Measurements from ENCODE around the gene TTC34.

TTC34 gene

DNA sequence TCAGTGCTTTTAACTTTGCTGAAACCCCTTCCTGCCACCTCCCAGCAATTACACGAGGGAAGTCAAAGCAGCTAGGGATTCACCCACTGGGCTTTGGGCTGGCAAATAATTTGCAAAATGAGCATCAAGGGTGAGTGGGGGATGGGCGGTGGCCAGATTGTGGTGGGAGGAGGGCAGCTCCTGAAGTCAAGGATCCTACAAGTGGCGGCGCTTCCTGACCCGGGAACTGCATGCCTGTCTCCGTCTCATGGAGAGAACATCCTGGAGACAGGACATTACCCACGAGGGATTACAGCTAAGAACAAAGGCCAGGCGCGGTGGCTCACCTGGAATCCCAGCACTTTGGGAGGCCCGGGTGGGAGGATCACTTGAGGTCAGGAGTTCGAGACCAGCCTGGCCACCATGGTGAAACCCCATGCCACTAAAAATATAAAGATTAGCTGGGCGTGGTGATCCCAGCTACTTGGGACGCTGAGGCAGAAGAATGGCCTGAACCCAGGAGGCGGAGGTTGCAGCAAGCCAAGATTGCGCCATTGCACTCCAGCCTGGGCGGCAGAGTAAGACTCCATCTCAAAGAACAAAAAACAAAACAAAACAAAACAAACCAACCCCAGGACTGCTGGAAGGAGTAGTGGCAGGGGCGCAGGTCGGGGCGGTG lies 12.9 kb downstream of the TTC34 start:
- Histone ChIP-seq H3K27ac (replicated peaks; ENCODE audit: low read length) (no peak overlapping the region), H2BK12ac (ENCODE audit: low read length) (no peak overlapping the region), H3K18ac (ENCODE audit: low read length) (no peak overlapping the region), H3K36me3 (replicated peaks in 1 of 2; ENCODE audit: control insufficient read depth in 2 of 2, insufficient read depth in 2 of 2, low read length in 2 of 2) (no peaks in the 10 kb centered on the region), H2BK120ac (ENCODE audit: low read depth, low read length) (no peak overlapping the region), H3K4me2 (ENCODE audit: insufficient read depth, low read length, poor library complexity, severe bottlenecking) (no peak overlapping the region), H3K9ac (ENCODE audit: low read depth, low read length, poor library complexity) (no peak overlapping the region), H3K9me3 (replicated peaks in 1 of 2; ENCODE audit: control insufficient read depth in 2 of 2, insufficient read depth in 1 of 2, low read depth in 1 of 2, low read length in 2 of 2) (peaks cover 0 to 16% of the 10 kb centered on the region in 2 donors), H3K79me1 (ENCODE audit: low read depth, low read length) (no peaks in the 10 kb centered on the region), H2AFZ (ENCODE audit: low read length) (no peak overlapping the region), H2BK15ac (ENCODE audit: low read length) (no peak overlapping the region), H4K91ac (ENCODE audit: low read depth, low read length, poor library complexity) (no peak overlapping the region), H3K27me3 (ENCODE audit: control insufficient read depth in 3 of 3, insufficient read depth in 3 of 3, low read depth in 1 of 3, low read length in 3 of 3) (peaks cover 0 to 5% (median 0%) of the 10 kb centered on the region in 3 experiments), H2AK5ac (ENCODE audit: low read depth, low read length) (no peak overlapping the region), H3K4me1 (ENCODE audit: control insufficient read depth in 2 of 2, insufficient read depth in 1 of 2, low read depth in 1 of 2, low read length in 2 of 2) (no peaks in the 10 kb centered on the region), H3K4me3 (ENCODE audit: low read length in 2 of 2) (peak overlapping the region in 1 of 2 donors; percentile 58), H3K14ac (ENCODE audit: low read length) (no peak overlapping the region), H4K8ac (ENCODE audit: low read depth, low read length) (no peak overlapping the region), H2BK5ac (ENCODE audit: low read length) (no peak overlapping the region), H3K23ac (ENCODE audit: low read depth, low read length, poor library complexity) (no peak overlapping the region), H3K4ac (ENCODE audit: low read length) (no peak overlapping the region)
- DNase-seq (ENCODE audit: low spot score) = no peak
- no CpG with 5 or more reads among the region's 19 CpGs for WGBS, 2 donors (ENCODE audit: extremely low coverage in 2 of 2, insufficient read length in 2 of 2, insufficient replicate concordance in 1 of 2)

DNA sequence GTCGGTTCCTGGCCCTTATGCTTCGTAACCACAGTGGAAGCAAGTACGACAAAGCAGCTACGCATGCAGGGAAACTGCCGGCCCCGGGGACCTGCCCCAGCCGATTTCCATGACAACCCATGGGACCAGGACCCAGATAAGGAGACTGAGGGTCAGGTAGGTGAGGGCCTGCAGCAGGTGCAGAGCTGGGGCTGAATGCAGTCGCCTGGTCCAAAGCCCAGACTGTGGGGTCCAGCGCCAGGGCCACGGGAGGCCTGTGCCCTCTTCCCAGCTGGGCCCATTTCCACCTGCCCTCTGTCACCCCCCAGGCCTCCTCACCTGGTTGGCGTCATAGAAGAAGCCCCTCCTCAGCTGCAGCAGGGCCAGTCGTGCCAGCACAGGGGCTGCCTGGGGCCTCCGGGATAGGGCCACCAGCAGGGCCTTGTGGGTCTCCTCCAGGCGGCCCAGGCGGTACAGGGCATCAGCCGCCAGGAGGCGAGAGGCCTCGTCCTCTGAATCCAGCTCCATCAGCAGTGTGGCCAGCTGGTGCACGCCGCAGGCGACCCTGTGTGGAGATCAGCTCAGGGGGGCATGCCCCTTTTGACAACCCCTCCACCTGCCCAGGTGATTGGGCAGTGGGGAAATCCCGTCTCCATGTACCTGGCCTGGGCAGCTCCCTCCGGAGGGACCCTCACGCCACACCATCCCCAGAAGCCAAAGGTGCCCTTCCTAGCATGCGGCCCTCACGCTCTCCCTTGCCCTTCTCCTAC lies 14.2 kb downstream of the TTC34 start:
- H3K36me3 ChIP-seq (replicated peaks in 1 of 2; ENCODE audit: control insufficient read depth in 2 of 2, insufficient read depth in 2 of 2, low read length in 2 of 2) = no peaks in the 10 kb centered on the region
- H4K8ac ChIP-seq (ENCODE audit: low read depth, low read length) = no peak overlapping the region
- H3K18ac ChIP-seq (ENCODE audit: low read length) = no peak overlapping the region
- H3K79me1 ChIP-seq (ENCODE audit: low read depth, low read length) = peaks cover 3% of the 10 kb centered on the region
- H2BK15ac ChIP-seq (ENCODE audit: low read length) = no peak overlapping the region
- no peak overlapping the region for H4K91ac ChIP-seq (ENCODE audit: low read depth, low read length, poor library complexity)
- H2BK5ac ChIP-seq (ENCODE audit: low read length) = no peak overlapping the region
- no peak overlapping the region for H3K9ac ChIP-seq (ENCODE audit: low read depth, low read length, poor library complexity)
- no peak overlapping the region for H3K27ac ChIP-seq (replicated peaks; ENCODE audit: low read length)
- peaks cover 0 to 9% (median 0%) of the 10 kb centered on the region in 3 experiments for H3K27me3 ChIP-seq (ENCODE audit: control insufficient read depth in 3 of 3, insufficient read depth in 3 of 3, low read depth in 1 of 3, low read length in 3 of 3)
- no peak overlapping the region for H3K14ac ChIP-seq (ENCODE audit: low read length)
- WGBS, 2 donors (ENCODE audit: extremely low coverage in 2 of 2, insufficient read length in 2 of 2, insufficient replicate concordance in 1 of 2) = no CpG with 5 or more reads among the region's 26 CpGs
- peaks cover 0 to 14% of the 10 kb centered on the region in 2 donors for H3K9me3 ChIP-seq (replicated peaks in 1 of 2; ENCODE audit: control insufficient read depth in 2 of 2, insufficient read depth in 1 of 2, low read depth in 1 of 2, low read length in 2 of 2)
- peak overlapping the region; percentile 88 for H2BK12ac ChIP-seq (ENCODE audit: low read length)
- no peak overlapping the region for H2BK120ac ChIP-seq (ENCODE audit: low read depth, low read length)
- no peak overlapping the region for H3K23ac ChIP-seq (ENCODE audit: low read depth, low read length, poor library complexity)
- no peak overlapping the region for H2AFZ ChIP-seq (ENCODE audit: low read length)
- no peak overlapping the region for H3K4ac ChIP-seq (ENCODE audit: low read length)
- H2AK5ac ChIP-seq (ENCODE audit: low read depth, low read length) = peak overlapping the region; percentile 44
- H3K4me3 ChIP-seq (ENCODE audit: low read length in 2 of 2) = no peak overlapping the region
- DNase-seq (ENCODE audit: low spot score) = no peak
- no peak overlapping the region for H3K4me2 ChIP-seq (ENCODE audit: insufficient read depth, low read length, poor library complexity, severe bottlenecking)
- no peaks in the 10 kb centered on the region for H3K4me1 ChIP-seq (ENCODE audit: control insufficient read depth in 2 of 2, insufficient read depth in 1 of 2, low read depth in 1 of 2, low read length in 2 of 2)

DNA sequence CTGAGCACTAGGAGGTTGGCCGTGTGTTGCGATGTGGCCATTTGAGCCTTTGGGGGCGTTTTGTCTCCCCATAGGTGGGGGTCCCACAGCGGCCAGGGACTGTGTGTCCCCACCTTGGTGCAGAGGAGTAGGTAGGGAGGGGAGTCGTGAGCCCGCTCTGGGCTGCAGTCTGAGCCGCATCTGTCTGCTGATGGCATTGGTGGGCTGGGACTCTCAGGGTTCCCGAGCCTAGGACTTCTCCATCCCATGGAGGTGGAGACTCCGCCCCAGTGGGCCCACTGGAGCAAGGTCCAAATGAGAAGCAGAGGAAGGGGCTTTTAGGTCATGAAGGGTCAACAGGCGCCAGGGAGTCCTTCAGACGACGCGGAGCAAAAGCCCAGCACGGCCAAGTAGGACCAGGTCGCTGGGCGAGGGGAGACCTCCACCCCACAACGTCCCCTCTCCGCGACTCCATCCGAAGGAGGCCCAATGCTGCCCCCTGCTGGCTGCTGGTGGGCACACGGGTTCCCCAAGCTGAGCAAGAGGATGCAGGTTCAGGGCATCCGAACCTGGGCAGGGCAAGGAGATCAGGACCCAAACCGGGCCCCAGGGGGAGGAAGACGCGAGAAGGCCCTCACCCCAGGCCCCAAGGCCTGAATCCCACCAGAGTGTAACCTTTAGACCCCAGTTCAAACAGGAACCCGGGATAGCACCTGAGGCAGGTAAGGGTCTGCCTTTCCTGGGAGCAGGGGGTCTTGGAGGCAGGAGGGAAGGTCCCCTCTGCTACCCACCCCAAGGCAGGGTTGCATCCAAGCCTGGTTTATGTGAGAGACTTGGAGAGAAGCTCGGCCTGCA lies 14.9 kb downstream of the TTC34 start:
- H3K36me3 ChIP-seq (replicated peaks in 1 of 2; ENCODE audit: control insufficient read depth in 2 of 2, insufficient read depth in 2 of 2, low read length in 2 of 2) = no peaks in the 10 kb centered on the region
- H4K8ac ChIP-seq (ENCODE audit: low read depth, low read length) = no peak overlapping the region
- H3K4me3 ChIP-seq (ENCODE audit: low read length in 2 of 2) = no peak overlapping the region
- H2BK15ac ChIP-seq (ENCODE audit: low read length) = peak overlapping the region; percentile 1
- H3K27ac ChIP-seq (replicated peaks; ENCODE audit: low read length) = no peak overlapping the region
- H2BK5ac ChIP-seq (ENCODE audit: low read length) = no peak overlapping the region
- H3K79me1 ChIP-seq (ENCODE audit: low read depth, low read length) = peaks cover 3% of the 10 kb centered on the region
- no peak overlapping the region for H3K4me2 ChIP-seq (ENCODE audit: insufficient read depth, low read length, poor library complexity, severe bottlenecking)
- peaks cover 0 to 14% of the 10 kb centered on the region in 2 donors for H3K9me3 ChIP-seq (replicated peaks in 1 of 2; ENCODE audit: control insufficient read depth in 2 of 2, insufficient read depth in 1 of 2, low read depth in 1 of 2, low read length in 2 of 2)
- H3K4ac ChIP-seq (ENCODE audit: low read length) = no peak overlapping the region
- H3K18ac ChIP-seq (ENCODE audit: low read length) = peak overlapping the region; percentile 14
- H2BK120ac ChIP-seq (ENCODE audit: low read depth, low read length) = peak overlapping the region; percentile 66
- peak; percentile 54 for DNase-seq (ENCODE audit: low spot score)
- no peak overlapping the region for H3K23ac ChIP-seq (ENCODE audit: low read depth, low read length, poor library complexity)
- no peaks in the 10 kb centered on the region for H3K4me1 ChIP-seq (ENCODE audit: control insufficient read depth in 2 of 2, insufficient read depth in 1 of 2, low read depth in 1 of 2, low read length in 2 of 2)
- peak overlapping the region; percentile 67 for H3K14ac ChIP-seq (ENCODE audit: low read length)
- H4K91ac ChIP-seq (ENCODE audit: low read depth, low read length, poor library complexity) = no peak overlapping the region
- peak overlapping the region; percentile 88 for H2BK12ac ChIP-seq (ENCODE audit: low read length)
- H2AFZ ChIP-seq (ENCODE audit: low read length) = no peak overlapping the region
- H3K27me3 ChIP-seq (ENCODE audit: control insufficient read depth in 3 of 3, insufficient read depth in 3 of 3, low read depth in 1 of 3, low read length in 3 of 3) = peaks cover 0 to 9% (median 0%) of the 10 kb centered on the region in 3 experiments
- no CpG with 5 or more reads among the region's 27 CpGs for WGBS, 2 donors (ENCODE audit: extremely low coverage in 2 of 2, insufficient read length in 2 of 2, insufficient replicate concordance in 1 of 2)
- H2AK5ac ChIP-seq (ENCODE audit: low read depth, low read length) = peak overlapping the region; percentile 78
- no peak overlapping the region for H3K9ac ChIP-seq (ENCODE audit: low read depth, low read length, poor library complexity)
